BLaER1 treated with 17β-estradiol and CSF1 and Interleukin-3, amounts not matched to agents 10 nM and 100 nM (cell line): ENCODE results near the gene SMIM3.
"Not testable (repeated sequence)": the region's sequence is repeated elsewhere in the genome, so short reads cannot be mapped to it uniquely, and the experiment has no call there.

Experiments used
- H3K27ac ChIP-seq, 11 experiments: shearing (Covaris generic); formaldehyde crosslinking; 2 replicates each; pipeline ENCODE4 v1.8.1; 2022
- H3K27me3 ChIP-seq, 11 experiments: shearing (Covaris generic); formaldehyde crosslinking; 2 replicates each; pipeline ENCODE4 v1.8.1; 2022
- H3K36me3 ChIP-seq, 11 experiments: shearing (Covaris generic); formaldehyde crosslinking; 2 replicates each; pipeline ENCODE4 v1.8.1; 2022
- H3K4me1 ChIP-seq, 10 experiments: shearing (Covaris generic); formaldehyde crosslinking; 2 replicates each; pipeline ENCODE4 v1.8.1; 2022
- H3K4me2 ChIP-seq, 11 experiments: shearing (Covaris generic); formaldehyde crosslinking; 2 replicates each; pipeline ENCODE4 v1.8.1; 2022
- H3K4me3 ChIP-seq, 10 experiments: shearing (Covaris generic); formaldehyde crosslinking; 2 replicates each; pipeline ENCODE4 v1.8.1; 2022
- H3K9ac ChIP-seq, 11 experiments: shearing (Covaris generic); formaldehyde crosslinking; 2 replicates each; pipeline ENCODE4 v1.8.1; 2022
- H3K9me3 ChIP-seq, 11 experiments: shearing (Covaris generic); formaldehyde crosslinking; replicated peaks in 1 of 11; 2 replicates each; pipeline ENCODE4 v1.8.1; 2022
- H4K20me1 ChIP-seq, 11 experiments: shearing (Covaris generic); formaldehyde crosslinking; 2 replicates each; pipeline ENCODE4 v1.8.1; 2022
- Cebpa-rat ChIP-seq, 11 experiments: shearing (Covaris generic); IDR thresholded peaks; 2 replicates each; pipeline ENCODE4 v1.8.1; 2022

The SMIM3 gene

DNA sequence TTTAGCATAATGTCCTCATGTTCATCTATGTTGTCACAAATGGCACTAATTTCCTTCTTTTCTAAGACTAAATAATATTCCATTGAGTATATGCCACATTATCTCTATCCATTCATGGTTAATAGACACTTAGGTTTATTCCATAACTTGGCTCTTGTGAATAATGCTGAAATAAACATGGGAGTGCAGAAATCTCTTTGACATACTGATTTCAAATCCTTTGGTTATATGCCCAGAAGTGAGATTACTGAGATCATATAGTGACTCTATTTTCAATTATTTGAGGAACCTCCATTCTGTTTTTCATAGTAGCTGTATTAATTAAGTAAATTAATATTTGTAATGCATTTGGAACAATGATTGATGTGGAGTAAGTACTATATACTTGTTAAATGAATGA is 13.0 kb downstream of the SMIM3 start:
- Histone ChIP-seq H3K4me1 (peaks cover 39 to 73% (median 50%) of the 10 kb centered on the region in 10 experiments), H3K27me3 (no peaks in the 10 kb centered on the region), H3K36me3 (peaks cover 14 to 41% (median 28%) of the 10 kb centered on the region in 11 experiments; a peak in 19 of 22 replicates), H3K9ac (peak overlapping the region in 1 of 11 experiments; percentile 70; a peak in 1 of 22 replicates), H3K9me3 (peaks cover 0 to 7% (median 2%) of the 10 kb centered on the region in 11 experiments; a peak in 6 of 22 replicates), H4K20me1 (peaks cover 0 to 60% (median 8%) of the 10 kb centered on the region in 11 experiments; a peak in 9 of 22 replicates), H3K4me2 (peak overlapping the region in 9 of 11 experiments; percentile 70 to 92 (median 79); a peak in 9 of 22 replicates), H3K4me3 (no peak overlapping the region), H3K27ac (peak overlapping the region in 1 of 11 experiments; percentile 70; a peak in 4 of 22 replicates)
- no peak for TF ChIP-seq Cebpa-rat (IDR thresholded peaks at IDR 0.05)

DNA sequence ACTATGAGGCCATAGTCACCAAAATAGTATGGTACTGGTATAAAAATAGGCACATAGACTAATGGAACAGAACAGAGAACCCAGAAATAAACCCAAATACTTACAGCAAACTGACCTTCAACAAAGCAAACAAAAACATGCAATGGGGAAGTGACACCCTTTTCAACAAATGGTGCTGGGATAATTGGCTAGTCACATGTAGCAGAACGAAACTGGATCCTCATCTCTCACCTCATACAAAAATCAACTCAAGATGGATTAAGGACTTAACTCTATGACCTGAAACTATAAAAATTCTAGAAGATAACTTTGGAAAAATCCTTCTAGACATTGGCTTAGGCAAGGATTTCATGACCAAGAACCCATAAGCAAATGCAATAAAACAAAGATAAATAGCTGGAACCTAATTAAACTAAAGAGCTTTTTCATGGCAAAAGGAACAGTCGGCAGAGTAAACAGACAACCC is 14.9 kb downstream of the SMIM3 start:
- H3K4me1 ChIP-seq: peaks cover 26 to 54% (median 31%) of the 10 kb centered on the region in 10 experiments
- not testable (repeated sequence) for H3K9ac ChIP-seq, H3K9me3 ChIP-seq, H3K27ac ChIP-seq, H3K27me3 ChIP-seq, H3K4me3 ChIP-seq
- H3K4me2 ChIP-seq: peak overlapping the region in 4 of 11 experiments; percentile 7 to 42 (median 32); a peak in 5 of 22 replicates
- H3K36me3 ChIP-seq: peaks cover 15 to 61% (median 40%) of the 10 kb centered on the region in 11 experiments; a peak in 19 of 22 replicates
- peaks cover 0 to 58% (median 8%) of the 10 kb centered on the region in 11 experiments; a peak in 9 of 22 replicates for H4K20me1 ChIP-seq

DNA sequence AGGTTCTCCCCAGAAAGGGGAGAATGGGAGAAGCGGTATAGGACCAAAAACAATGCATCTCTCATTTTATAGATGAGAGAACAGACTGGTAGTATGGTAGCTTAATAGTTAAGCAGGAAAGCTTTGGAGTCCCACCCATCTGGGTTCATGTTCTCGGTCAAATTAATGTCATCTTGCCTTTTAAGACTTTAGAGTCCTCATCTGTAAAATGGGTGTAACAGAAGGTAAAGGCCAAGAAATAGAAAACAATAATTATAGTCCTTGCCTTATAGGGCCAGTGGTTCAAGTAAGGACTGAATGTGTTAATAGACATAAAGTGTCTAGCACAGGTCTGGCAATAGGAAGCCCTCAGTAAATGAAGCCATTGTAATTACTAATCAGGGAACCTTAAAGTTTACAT is 16.4 kb downstream of the SMIM3 start:
- Histone ChIP-seq H3K27ac (no peak overlapping the region), H3K9me3 (peaks cover 0 to 7% (median 0%) of the 10 kb centered on the region in 11 experiments; a peak in 4 of 22 replicates), H3K27me3 (no peaks in the 10 kb centered on the region), H3K4me3 (no peak overlapping the region), H3K4me1 (peaks cover 12 to 39% (median 16%) of the 10 kb centered on the region in 10 experiments), H3K36me3 (peaks cover 15 to 68% (median 45%) of the 10 kb centered on the region in 11 experiments; a peak in 19 of 22 replicates), H3K4me2 (no peak overlapping the region), H3K9ac (no peak overlapping the region), H4K20me1 (peaks cover 0 to 43% (median 7%) of the 10 kb centered on the region in 11 experiments; a peak in 9 of 22 replicates)
- TF ChIP-seq Cebpa-rat (IDR thresholded peaks at IDR 0.05): no peak

DNA sequence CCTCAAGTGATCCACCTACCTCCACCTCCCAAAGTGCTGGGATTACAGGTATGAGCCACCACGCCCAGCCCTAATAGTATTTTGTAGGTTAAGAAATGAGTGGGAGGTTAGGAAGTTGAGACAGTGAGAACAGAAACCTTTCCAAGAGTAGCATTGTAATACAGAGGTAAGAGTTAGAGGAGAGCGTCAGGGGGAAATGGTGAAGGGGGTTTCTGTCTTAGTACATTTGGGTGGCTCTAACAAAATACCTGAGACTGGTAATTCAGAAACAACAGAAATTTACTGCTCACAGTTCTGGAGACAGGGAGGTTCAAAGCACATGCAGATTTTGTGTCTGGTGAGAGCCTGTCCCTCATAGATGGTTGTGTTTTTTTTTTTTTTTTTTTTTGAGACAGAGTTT is 18.8 kb downstream of the SMIM3 start:
- no peak overlapping the region for H3K4me3 ChIP-seq
- H4K20me1 ChIP-seq: peaks cover 0 to 32% (median 7%) of the 10 kb centered on the region in 11 experiments; a peak in 8 of 22 replicates
- H3K4me2 ChIP-seq: no peak overlapping the region
- peaks cover 5 to 28% (median 12%) of the 10 kb centered on the region in 10 experiments; a peak in 17 of 20 replicates for H3K4me1 ChIP-seq
- H3K36me3 ChIP-seq: peaks cover 15 to 68% (median 44%) of the 10 kb centered on the region in 11 experiments; a peak in 19 of 22 replicates
- H3K9ac ChIP-seq: no peak overlapping the region
- peaks cover 0 to 7% (median 0%) of the 10 kb centered on the region in 11 experiments; a peak in 4 of 22 replicates for H3K9me3 ChIP-seq
- no peak for TF ChIP-seq Cebpa-rat (IDR thresholded peaks at IDR 0.05)
- H3K27me3 ChIP-seq: no peaks in the 10 kb centered on the region
- H3K27ac ChIP-seq: no peak overlapping the region

DNA sequence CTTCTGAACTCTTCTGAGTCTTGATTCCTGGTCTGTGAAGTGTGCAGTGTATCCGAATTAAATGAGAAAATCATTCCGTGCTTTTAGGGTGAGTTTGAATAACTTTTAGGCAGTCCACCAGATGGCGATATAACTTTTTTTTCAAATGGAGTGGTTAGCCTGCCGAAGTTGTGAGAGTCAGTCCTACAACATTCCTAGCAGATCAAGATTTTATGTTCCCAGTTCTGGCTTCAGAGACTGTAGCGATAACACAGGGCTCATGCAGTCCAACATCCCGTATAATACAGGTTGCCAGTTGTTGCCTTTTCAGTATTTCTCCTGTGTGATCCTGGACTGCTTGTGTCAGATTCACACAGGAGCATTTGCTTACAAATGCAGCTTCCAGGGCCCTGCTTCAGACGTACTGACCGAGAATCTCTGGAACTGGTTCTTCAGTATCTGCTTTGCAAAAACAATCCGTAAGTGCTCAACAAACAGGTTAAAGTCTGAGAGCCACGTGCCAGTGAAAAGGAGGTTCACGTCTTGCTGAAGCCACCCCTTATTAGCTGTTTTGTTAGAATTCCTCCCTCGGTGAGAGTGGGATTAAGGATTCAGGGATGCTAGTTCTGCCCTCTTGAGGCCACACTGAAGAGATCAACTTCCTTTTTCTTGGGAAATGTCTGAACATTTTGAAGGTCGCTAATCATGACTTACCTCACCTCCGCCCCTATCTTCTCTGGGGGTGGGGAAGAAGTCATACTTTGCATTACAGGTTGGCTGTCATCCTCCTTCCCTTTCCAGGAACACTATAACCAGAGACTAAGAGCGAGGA is 22.8 kb downstream of the SMIM3 start:
- Histone ChIP-seq H3K36me3 (peaks cover 1 to 30% (median 12%) of the 10 kb centered on the region in 11 experiments; a peak in 16 of 22 replicates), H3K27me3 (no peaks in the 10 kb centered on the region), H3K4me1 (peaks cover 5 to 13% (median 11%) of the 10 kb centered on the region in 10 experiments; a peak in 15 of 20 replicates), H3K9ac (peak overlapping the region in 3 of 11 experiments; percentile 13 to 24 (median 19); a peak in 2 of 22 replicates), H3K9me3 (peaks cover 0 to 14% (median 7%) of the 10 kb centered on the region in 11 experiments; a peak in 9 of 22 replicates), H3K4me3 (peak overlapping the region in 1 of 10 experiments; percentile 16; a peak in 1 of 20 replicates), H4K20me1 (peaks cover 0 to 6% (median 0%) of the 10 kb centered on the region in 11 experiments; a peak in 6 of 22 replicates), H3K4me2 (peak overlapping the region in 9 of 11 experiments; percentile 8 to 67 (median 47); a peak in 15 of 22 replicates), H3K27ac (0 out of 22 replicates have a peak overlapping the region, but pooled peaks of 1 of the 11 experiments have one; percentile 6)
- TF ChIP-seq Cebpa-rat (IDR thresholded peaks at IDR 0.05): no peak

DNA sequence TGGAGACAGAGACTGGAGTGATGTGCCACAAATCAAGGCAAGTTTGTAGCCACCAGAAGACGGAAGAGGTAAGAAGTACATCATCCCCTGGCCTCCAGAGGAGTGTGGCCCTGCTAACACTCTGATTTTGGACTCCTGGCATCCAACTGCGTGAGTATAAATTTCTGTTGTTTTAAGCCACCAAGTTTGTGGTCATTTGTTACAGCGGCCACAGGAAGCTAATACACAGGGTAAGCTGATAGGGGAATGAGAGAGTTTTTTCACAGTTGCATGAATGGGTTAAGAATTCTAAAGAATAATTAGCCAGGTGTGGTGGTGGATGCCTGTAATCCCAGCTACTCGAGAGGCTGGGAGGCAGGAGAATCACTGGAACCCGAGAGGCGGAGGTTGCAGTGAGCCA is 25.8 kb downstream of the SMIM3 start:
- Histone ChIP-seq H3K27me3 (no peaks in the 10 kb centered on the region), H3K36me3 (no peaks in the 10 kb centered on the region), H3K27ac (no peak overlapping the region), H3K4me2 (no peak overlapping the region), H3K9me3 (peaks cover 2 to 20% (median 10%) of the 10 kb centered on the region in 11 experiments; a peak in 18 of 22 replicates), H4K20me1 (no peaks in the 10 kb centered on the region), H3K4me3 (no peak overlapping the region), H3K9ac (no peak overlapping the region), H3K4me1 (peaks cover 5 to 13% (median 11%) of the 10 kb centered on the region in 10 experiments; a peak in 15 of 20 replicates)
- TF ChIP-seq Cebpa-rat (IDR thresholded peaks at IDR 0.05): no peak

DNA sequence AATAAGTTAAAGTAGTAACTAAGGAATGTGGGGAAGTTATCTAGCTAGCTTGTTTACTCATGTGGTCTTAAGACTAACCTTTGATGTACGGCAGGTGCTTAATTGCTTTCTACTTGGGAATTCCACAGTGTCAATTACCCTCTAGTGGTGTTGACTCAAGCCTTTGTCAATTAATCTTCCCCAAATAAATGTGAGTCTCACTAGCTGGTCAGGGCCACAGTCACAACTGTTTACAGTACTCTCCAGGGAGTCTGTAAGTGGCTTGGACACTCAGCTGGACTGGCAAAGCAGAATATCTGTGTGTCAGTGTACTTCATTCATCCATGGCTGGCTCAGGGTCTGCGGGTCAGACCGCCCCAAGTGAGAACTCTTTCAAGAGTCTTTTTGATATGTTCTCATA is 30.8 kb downstream of the SMIM3 start:
- H3K36me3 ChIP-seq: no peaks in the 10 kb centered on the region
- H3K9me3 ChIP-seq: peaks cover 5 to 34% (median 17%) of the 10 kb centered on the region in 11 experiments; a peak in 19 of 22 replicates
- H3K27me3 ChIP-seq: no peaks in the 10 kb centered on the region
- TF ChIP-seq Cebpa-rat (IDR thresholded peaks at IDR 0.05): no peak
- no peaks in the 10 kb centered on the region for H3K4me1 ChIP-seq
- H3K4me2 ChIP-seq: no peak overlapping the region
- no peak overlapping the region for H3K27ac ChIP-seq
- no peak overlapping the region for H3K4me3 ChIP-seq
- H4K20me1 ChIP-seq: no peaks in the 10 kb centered on the region
- H3K9ac ChIP-seq: no peak overlapping the region

DNA sequence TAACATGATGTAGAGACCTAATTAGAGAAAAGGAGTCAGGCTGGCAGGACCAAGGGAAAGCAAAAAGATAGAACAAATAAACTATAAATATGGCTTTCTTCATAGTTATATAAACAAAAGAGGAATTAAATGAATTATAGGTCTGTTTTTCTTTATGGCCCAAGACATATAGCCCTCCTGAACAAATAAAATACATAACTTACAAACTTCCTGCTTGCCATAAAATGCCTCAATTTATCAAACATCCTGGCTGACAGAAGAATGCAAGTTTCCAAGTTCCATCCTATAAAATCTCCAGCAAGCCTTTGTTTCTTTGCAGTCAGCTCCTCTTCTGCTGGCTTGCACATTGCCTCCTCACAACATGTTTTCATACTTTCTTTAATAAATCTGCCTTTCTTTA is 36.5 kb downstream of the SMIM3 start:
- H3K9ac ChIP-seq: no peak overlapping the region
- H3K4me2 ChIP-seq: no peak overlapping the region
- no peak for TF ChIP-seq Cebpa-rat (IDR thresholded peaks at IDR 0.05)
- no peaks in the 10 kb centered on the region for H3K27me3 ChIP-seq
- H3K4me1 ChIP-seq: no peaks in the 10 kb centered on the region
- H3K9me3 ChIP-seq: peaks cover 29 to 49% (median 42%) of the 10 kb centered on the region in 11 experiments
- H3K36me3 ChIP-seq: no peaks in the 10 kb centered on the region
- H4K20me1 ChIP-seq: no peaks in the 10 kb centered on the region
- no peak overlapping the region for H3K27ac ChIP-seq
- no peak overlapping the region for H3K4me3 ChIP-seq

DNA sequence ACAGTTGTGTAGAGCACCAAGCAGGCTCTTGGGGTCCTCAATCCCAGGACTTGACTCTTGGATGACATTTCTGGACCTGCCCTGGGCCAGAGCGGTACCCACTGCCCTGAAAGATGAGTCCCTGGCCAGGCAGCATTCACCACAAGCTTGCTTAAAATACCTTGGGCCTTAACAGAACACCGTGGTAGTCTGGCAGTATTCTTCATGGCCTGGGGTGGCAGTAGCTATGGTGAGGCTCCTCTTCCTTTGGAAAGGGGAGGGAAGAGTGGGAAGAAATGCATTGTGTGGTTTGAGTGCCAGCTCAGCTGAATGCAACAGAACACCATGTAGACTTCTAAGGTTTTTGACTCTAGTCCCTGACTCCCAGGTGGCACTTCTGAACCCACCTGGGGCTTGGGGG is 38.4 kb downstream of the SMIM3 start:
- no peaks in the 10 kb centered on the region for H3K36me3 ChIP-seq

More for the DNA sequence above, 38.4 kb downstream of the SMIM3 start:
- Histone ChIP-seq H3K4me3 (no peak overlapping the region), H3K4me1 (no peaks in the 10 kb centered on the region), H3K9me3 (peaks cover 37 to 62% (median 53%) of the 10 kb centered on the region in 11 experiments), H3K27ac (no peak overlapping the region), H3K4me2 (no peak overlapping the region), H4K20me1 (no peaks in the 10 kb centered on the region), H3K9ac (no peak overlapping the region), H3K27me3 (no peaks in the 10 kb centered on the region)
- no peak for TF ChIP-seq Cebpa-rat (IDR thresholded peaks at IDR 0.05)
